GM12892 (cell line): ENCODE measurements around the gene CCDC167.

Source experiments
- POLR2A ChIP-seq: IDR thresholded peaks from 2 replicates; pipeline ENCODE4 v1.6.1; 2011; ENCODE audit warnings: low read depth, low read length, control low read depth
- POLR2AphosphoS5 ChIP-seq: IDR thresholded peaks from 2 replicates; pipeline ENCODE4 v1.6.1; 2011; ENCODE audit warnings: low read depth, low read length, control low read depth
- TAF1 ChIP-seq: IDR thresholded peaks from 2 replicates; pipeline ENCODE4 v1.6.1; 2011; ENCODE audit warnings: low read depth, mild to moderate bottlenecking, control low read depth, low read length, borderline replicate concordance

DNA sequence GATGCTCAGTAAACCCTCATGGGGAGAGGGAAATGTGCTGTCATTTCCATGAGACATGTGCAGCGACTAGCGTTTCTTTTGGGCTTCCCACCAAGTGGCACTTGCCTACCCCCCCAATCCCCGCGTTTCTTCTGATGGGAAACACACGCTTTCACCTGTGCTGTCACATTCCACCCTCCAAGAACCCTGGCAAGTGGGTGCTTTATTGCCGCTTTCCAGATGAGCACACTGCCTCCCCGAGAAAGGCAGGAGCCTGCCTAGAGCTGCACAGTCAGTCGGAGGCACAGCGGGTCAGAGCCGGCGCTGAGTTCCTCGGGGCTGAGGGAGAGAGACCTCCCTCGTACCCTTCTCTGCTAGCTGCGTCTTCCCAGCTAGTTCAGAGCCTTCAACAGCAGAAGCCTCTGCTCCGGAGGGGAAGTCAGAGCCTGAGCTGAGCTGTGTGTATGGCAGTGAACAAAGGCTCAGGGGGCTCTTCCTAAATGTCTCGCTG is 12.3 kb upstream of the CCDC167 start:
- no peak for TF ChIP-seq POLR2A
- no peak for TF ChIP-seq TAF1
- TF ChIP-seq POLR2AphosphoS5 = no peak
